ENCODE results near the gene ZNF516.

ZNF516 gene

GRCh38 chr18:76378526-76379215 lies 116.4 kb downstream of the ZNF516 start:
- DNase-seq = no peak

GRCh38 chr18:76377359-76377756 lies 117.7 kb downstream of the ZNF516 start:
- no peak for DNase-seq

GRCh38 chr18:76376668-76377358 lies 118.2 kb downstream of the ZNF516 start:
- peak; percentile 67 for DNase-seq

- DNase-seq = peak; percentile 79
Measured at GRCh38 chr18:76376225-76376624, 118.8 kb downstream of the ZNF516 start.

GRCh38 chr18:76374330-76375281 lies 120.4 kb downstream of the ZNF516 start:
- no peak for DNase-seq

- DNase-seq = no peak
Measured at GRCh38 chr18:76373297-76373696, 121.7 kb downstream of the ZNF516 start.

GRCh38 chr18:76371301-76372203 lies 123.5 kb downstream of the ZNF516 start:
- DNase-seq = no peak

- DNase-seq = no peak
Measured at GRCh38 chr18:76370686-76371085, 124.4 kb downstream of the ZNF516 start.

- DNase-seq = no peak
Measured at GRCh38 chr18:76370201-76370600, 124.8 kb downstream of the ZNF516 start.

GRCh38 chr18:76369791-76370190 lies 125.3 kb downstream of the ZNF516 start:
- no peak for DNase-seq

GRCh38 chr18:76368976-76369375 lies 126.1 kb downstream of the ZNF516 start:
- no peak for DNase-seq

GRCh38 chr18:76368271-76368670 lies 126.8 kb downstream of the ZNF516 start:
- DNase-seq = no peak

GRCh38 chr18:76367168-76368125 lies 127.6 kb downstream of the ZNF516 start:
- DNase-seq = no peak

- DNase-seq = no peak
Measured at GRCh38 chr18:76365561-76365960, 129.5 kb downstream of the ZNF516 start.

GRCh38 chr18:76364282-76365259 lies 130.5 kb downstream of the ZNF516 start:
- no peak for DNase-seq

GRCh38 chr18:76363436-76364120 lies 131.5 kb downstream of the ZNF516 start:
- DNase-seq = no peak

- DNase-seq = no peak
Measured at GRCh38 chr18:76362676-76363075, 132.4 kb downstream of the ZNF516 start.

GRCh38 chr18:76361219-76361618 lies 133.8 kb downstream of the ZNF516 start:
- DNase-seq = no peak

GRCh38 chr18:76359909-76360308 lies 135.1 kb downstream of the ZNF516 start:
- DNase-seq = no peak
